ENCODE measurements around the gene ERMAP. TPM values are rescaled to one million over a fixed set of nuclear protein-coding genes. Genes with fewer than 3 reads are reported as not detected.

ERMAP gene
- total and polyA plus RNA-seq, 9 of the 15 experiments (the other 6 are each of a cell fraction or from before 2014, with no cell fraction given), result 8.0 to 31.4 (median 22.5) TPM

DNA sequence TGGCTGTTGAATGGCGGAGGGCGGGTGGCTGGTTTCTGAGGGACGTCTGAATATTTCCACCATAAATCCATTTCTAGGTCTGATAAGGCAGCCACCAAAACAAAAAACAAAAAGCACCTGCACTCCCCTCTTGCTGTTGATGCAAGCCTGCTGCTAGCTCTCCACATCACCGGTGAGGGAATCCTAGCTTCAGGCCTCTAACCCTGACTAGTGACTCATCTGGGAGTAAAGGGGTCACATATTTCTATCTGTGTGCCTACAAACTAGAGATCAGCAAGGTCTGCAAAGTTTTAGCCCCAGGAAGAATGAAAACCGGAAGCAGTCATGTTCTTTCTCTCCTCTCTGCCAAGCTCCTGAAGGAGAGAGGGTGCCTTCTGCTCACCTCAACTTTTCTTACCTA lies 10.3 kb upstream of the ERMAP start:
- Histone ChIP-seq H3K36me3 (ENCODE audit: control insufficient read depth, insufficient read depth, low read length) (peaks cover 18% of the 10 kb centered on the region; the same call in 2 of the 3 replicates), H3K79me2 (ENCODE audit: control insufficient read depth, insufficient read depth, low read length) (no peaks in the 10 kb centered on the region), H2AFZ (ENCODE audit: low read depth, low read length) (no peak overlapping the region), H3K4me1 (replicated peaks in 1 of 2; ENCODE audit: control insufficient read depth in 2 of 2, insufficient read depth in 2 of 2, low read length in 2 of 2) (no peaks in the 10 kb centered on the region; a peak in 1 of 5 replicates), H3K27ac (ENCODE audit: extremely low read depth, low read depth, low read length) (no peak overlapping the region), H3K9ac (ENCODE audit: insufficient read depth in 1 of 2, low read depth in 2 of 2, low read length in 2 of 2) (no peak overlapping the region), H4K20me1 (replicated peaks; ENCODE audit: control insufficient read depth, insufficient read depth, low read length) (no peaks in the 10 kb centered on the region), H3K4me3 (no peak overlapping the region), H3K9me3 (replicated peaks; ENCODE audit: control insufficient read depth, insufficient read depth, low read depth, low read length) (no peaks in the 10 kb centered on the region), H3K27me3 (ENCODE audit: control insufficient read depth in 2 of 2, insufficient read depth in 2 of 2, low read length in 2 of 2) (no peaks in the 10 kb centered on the region), H3K9me1 (ENCODE audit: control insufficient read depth, insufficient read depth, low read length) (no peaks in the 10 kb centered on the region), H3K4me2 (ENCODE audit: insufficient read depth, low read length) (no peak overlapping the region)
- ChIA-PET POLR2A (interaction anchor here (1.3 to 3.3 kb wide), 4 partner anchors 10 to 37 kb away, joined by 3 to 22 read pairs (median 4); partner anchors contain the start of genes ERMAP and SVBP), CTCF (ENCODE audit: low intra/inter-chr PET ratio) (no interaction called here)
- intact Hi-C loops (cut with micrococcal nuclease) (no loop called here), in situ Hi-C loops (cut with MboI) (no loop called here)
- WGBS (ENCODE audit: insufficient coverage, low coverage, missing lambda C conversion rate), result 68% methylated on average over 5 of the region's 5 CpGs
- no TSS peak for BruUV-seq (replicated peaks)
- no peak for FAIRE-seq
- DNase-seq (ENCODE audit: extremely low read depth in 1 of 4, low spot score in 3 of 4), result peak in 1 of 4 experiments; percentile 7
- TF ChIP-seq MNT (conservative IDR thresholded peaks at IDR 0.05) (no peak), TRIM28 (IDR thresholded peaks at IDR 0.05) (no peak), SMAD1 (IDR thresholded peaks at IDR 0.05; ENCODE audit: low read depth, low read length, partially characterized antibody) (no peak), BMI1 (IDR thresholded peaks at IDR 0.05; ENCODE audit: low read length) (no peak), THRAP3 (IDR thresholded peaks at IDR 0.05; ENCODE audit: borderline replicate concordance) (no peak), PPARD (CRISPR knock-in tag; IDR thresholded peaks at IDR 0.05) (no peak), ZBTB8A (IDR thresholded peaks at IDR 0.05; ENCODE audit: partially characterized antibody) (no peak), KAT7 (CRISPR knock-in tag; IDR thresholded peaks at IDR 0.05; ENCODE audit: borderline replicate concordance) (no peak), HDAC3 (IDR thresholded peaks at IDR 0.05; ENCODE audit: borderline replicate concordance, partially characterized antibody) (no peak), EZH2 (IDR thresholded peaks at IDR 0.05; ENCODE audit: borderline replicate concordance, low read depth, low read length) (no peak), MXD1 (CRISPR knock-in tag; IDR thresholded peaks at IDR 0.05; ENCODE audit: borderline replicate concordance, poor library complexity, severe bottlenecking) (no peak), ZNF444 (CRISPR knock-in tag; IDR thresholded peaks at IDR 0.05) (no peak), DDX20 (tag; IDR thresholded peaks at IDR 0.05; ENCODE audit: low read depth) (no peak), MYNN (IDR thresholded peaks at IDR 0.05) (no peak), MYNN (CRISPR knock-in tag; IDR thresholded peaks at IDR 0.05) (no peak)
- no peak for ATAC-seq

Data from K562 (cell line).